Measurements from ENCODE around the gene STX1A.
A peak's percentile ranks its signal among the peaks of the same experiment; 100 is the strongest.
"Not testable (repeated sequence)": the region's sequence is repeated elsewhere in the genome, so short reads cannot be mapped to it uniquely, and the experiment has no call there.

The STX1A gene

GRCh38 chr7:73734619-73735527 lies 15.4 kb upstream of the STX1A start:
- DNase-seq: peak; percentile 93 to 94

DNA sequence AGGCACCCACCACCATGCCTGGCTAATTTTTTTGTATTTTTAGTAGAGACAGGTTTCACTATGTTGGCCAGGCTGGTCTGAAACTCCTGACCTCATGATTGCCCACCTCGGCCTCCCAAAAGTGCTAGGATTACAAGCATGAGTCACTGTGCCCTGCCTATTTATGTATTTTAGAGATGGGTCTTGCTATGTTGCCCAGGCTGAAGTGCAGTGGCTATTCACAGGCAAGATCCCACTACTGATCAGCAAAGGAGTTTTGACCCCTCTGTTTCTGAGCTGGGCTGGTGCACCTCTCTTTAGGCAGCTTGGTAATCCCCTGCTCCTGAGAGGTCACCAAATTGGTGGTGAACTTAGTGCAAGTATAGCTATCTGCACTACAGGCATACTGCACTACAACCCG lies 12.9 kb upstream of the STX1A start:
- no peak for DNase-seq

- DNase-seq: no peak
Measured at GRCh38 chr7:73730485-73730884, 11.0 kb upstream of the STX1A start.

- no peak for DNase-seq
Measured at GRCh38 chr7:73728551-73728950, 9.1 kb upstream of the STX1A start.

DNA sequence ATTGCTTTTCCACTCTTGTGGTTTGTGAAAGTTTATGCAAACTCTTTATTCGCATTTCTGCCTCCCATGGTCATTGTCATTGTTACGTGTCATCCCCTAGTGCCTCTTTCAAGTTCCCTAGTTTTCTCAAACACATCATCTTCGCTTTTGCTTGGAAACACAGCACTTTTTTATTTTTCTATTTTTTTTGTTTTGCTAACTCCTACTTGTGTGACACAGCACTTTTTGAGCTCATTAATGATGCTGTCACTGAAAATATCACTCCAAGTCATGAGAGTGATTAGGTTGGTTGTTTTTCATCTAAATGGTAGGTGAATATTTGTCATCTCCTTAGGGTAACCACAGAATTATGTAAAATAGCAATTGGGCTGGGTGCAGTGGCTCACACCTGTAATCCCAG lies 8.5 kb upstream of the STX1A start:
- no peak for DNase-seq

DNA sequence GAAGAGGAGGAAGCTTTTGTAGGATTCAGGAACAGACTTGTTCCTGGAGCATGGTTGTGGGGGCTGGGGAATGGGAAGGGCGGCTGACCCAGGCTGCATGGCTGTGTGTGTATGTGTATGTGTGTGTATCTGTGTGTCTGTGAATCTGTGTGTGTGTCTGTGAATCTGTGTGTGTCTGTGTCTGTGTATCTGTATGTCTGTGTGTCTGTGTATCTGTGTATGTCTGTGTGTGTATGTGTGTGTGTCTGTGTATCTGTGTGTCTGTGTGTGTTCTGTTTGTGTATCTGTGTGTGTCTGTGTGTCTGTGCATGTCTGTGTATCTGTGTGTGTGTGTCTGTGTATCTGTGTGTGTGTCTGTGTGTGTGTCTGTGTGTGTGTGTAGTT lies 6.6 kb upstream of the STX1A start:
- DNase-seq: no peak

GRCh38 chr7:73723813-73724212 lies 4.3 kb upstream of the STX1A start:
- no peak for DNase-seq

DNA sequence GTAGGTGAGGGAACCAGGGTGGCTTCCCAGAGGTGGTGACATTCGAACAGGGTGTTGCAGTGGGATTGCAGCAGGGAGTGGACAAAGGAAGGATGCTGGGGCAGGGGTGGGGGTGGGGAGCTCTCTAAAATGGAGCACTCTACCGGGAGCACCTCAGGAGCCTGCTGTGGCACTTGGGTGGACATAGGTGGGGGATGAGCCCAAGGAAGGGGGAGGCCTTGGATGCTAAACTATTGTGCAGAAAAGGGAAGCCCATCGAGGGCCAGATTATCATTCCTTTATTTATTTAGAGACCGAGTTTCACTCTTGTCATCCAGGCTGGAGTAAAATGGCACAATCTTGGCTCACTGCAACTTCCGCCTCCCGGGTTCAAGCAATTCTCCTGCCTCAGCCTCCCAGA lies 3.3 kb upstream of the STX1A start:
- no peak for DNase-seq

GRCh38 chr7:73722182-73722581 lies 2.7 kb upstream of the STX1A start:
- not testable (repeated sequence) for DNase-seq

DNA sequence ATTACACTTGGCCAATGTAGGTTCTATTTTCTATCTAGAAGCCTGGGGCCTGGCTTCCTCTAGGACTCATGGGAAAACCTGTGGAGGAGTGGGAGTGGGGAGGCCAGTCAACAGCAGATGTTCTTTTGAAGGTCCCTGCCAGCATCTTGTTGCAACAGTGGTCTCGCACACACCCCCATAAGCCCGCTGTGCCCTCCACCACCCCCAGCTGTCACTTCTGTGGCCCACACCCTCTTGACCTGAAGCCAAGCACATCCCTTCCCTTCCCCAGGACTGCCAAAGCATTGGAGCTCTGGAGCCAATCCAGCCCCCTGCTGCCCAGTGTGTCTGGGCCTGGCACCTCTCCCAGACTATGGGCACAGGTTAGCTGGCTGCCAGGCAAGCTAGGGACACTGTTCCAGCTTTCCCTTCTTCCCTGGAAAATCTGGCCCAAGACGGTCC lies 1.9 kb upstream of the STX1A start:
- no peak for DNase-seq

DNA sequence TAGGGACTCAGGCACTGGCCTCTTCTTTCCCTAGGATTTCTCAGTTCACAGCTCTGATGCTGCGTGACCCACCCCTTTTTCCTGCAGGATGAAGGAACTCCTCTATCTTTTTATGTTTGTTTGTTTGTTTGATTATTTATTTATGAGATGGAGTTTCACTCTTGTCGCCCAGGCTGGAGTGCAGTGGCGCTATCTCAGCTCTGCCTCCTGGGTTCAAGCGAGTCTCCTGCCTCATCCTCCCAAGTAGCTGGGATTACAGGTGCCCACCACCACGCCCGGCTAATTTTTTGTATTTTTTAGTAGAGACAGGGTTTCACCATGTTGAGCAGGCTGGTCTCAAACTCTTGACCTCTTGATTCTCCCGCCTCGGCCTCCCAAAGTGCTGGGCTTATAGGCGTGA lies 974 bp upstream of the STX1A start:
- not testable (repeated sequence) for DNase-seq

DNA sequence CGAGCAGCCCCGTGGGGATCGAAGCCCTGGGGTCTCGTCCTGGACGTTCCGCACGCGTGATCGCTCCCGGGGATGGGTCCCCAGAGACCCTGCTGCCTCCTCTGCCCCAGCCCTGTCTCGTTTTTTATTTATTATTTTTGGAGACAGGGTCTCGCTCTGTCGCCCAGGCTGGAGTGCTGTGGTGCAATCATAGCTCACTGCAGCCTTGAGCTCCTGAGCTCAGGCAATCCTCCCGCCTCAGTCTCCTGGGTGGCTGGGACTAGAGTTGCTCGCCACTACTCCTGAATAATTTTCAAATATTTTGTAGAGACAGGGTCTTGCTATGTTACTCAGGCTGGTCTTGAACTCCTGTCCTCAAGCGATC lies 319 bp upstream of the STX1A start:
- no peak for DNase-seq

DNA sequence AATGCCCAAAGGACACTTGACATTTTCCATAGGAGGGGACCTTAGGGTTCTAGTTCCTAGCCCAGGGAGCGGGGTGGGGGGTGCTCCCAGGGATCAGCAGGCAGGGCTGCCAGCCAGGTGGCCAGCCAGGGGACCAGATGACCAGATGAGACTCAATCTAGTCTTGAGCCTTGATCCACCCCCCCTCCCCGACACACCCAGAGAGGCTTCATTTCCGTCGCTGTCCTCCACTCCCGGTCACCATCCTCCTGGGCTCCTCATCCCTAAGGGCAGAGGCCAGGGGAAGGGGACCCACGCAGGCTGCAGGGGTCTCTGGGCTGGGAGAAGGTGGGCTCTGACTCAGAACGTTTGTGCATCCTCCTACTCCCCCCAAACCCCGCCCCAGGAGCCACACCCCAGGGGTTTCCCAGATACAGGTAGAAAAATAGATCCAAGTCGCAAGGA lies 1.0 kb downstream of the STX1A start:
- no peak for DNase-seq

DNA sequence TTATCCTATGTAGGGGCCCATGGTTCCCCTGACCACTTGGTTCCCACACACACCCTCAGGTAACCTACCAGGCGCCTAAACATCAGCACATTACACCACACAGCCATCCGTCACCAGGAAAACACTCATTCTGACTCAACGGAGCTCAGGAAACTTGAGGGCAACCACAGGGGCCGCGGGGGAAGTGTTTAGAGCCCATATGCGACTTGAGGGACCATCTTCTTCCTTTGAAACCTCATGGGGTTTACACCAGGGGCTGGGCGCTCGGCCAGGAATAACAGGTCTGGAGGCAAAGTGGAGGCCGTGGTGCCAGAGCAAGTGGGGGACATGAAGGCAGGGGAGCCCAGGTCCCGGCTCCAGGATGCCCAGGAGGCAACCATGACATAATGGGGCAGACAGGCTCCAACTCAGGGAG lies 1.5 kb downstream of the STX1A start:
- no peak for DNase-seq

DNA sequence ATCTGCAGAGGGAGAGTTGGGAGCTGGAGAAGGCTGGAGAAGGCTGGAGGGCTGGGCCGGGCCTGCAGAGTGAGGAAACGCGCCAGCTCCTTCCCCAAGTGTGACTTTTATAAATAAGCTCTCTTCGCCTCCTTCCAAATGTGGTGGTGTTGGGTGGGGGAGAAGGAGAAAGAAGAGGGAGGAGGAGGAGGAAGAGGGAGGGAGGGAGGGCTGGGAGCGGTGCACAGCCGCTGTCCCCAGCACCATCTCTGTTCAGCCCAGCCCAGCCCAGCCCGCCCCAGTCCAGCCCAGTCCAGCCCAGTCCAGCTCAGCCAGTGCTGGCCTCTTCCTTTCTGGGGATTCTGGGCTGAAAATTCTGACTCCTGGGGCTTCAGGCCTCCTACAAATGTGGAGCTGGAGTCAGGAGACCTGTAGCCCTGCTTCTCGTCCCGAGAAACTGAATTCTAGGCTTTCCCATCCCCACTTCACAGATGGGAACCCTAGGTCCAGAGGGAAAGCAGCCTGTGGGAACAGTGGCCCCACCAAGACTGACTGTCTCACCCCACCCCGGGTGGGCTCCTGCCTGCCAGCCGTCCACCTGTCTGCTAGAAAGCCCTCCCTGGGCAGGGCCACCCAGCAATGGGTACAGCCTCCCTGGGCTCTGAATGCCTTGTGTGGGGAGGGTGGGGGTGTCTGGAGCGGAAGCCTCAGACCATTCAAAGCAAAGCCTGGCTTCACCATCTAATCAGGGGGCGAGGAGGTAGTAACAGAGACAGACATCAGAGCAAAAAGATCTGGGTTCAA lies 2.3 kb downstream of the STX1A start:
- no peak for DNase-seq

- no peak for DNase-seq
Measured at GRCh38 chr7:73716318-73716890, 3.1 kb downstream of the STX1A start.

- DNase-seq: peak; percentile 32 to 66
Measured at GRCh38 chr7:73715648-73716317, 3.7 kb downstream of the STX1A start.

GRCh38 chr7:73713319-73713718 lies 6.2 kb downstream of the STX1A start:
- DNase-seq: not testable (repeated sequence)

- no peak for DNase-seq
Measured at GRCh38 chr7:73712773-73713172, 6.7 kb downstream of the STX1A start.

- DNase-seq: no peak
Measured at GRCh38 chr7:73708961-73709549, 10.4 kb downstream of the STX1A start.

DNA sequence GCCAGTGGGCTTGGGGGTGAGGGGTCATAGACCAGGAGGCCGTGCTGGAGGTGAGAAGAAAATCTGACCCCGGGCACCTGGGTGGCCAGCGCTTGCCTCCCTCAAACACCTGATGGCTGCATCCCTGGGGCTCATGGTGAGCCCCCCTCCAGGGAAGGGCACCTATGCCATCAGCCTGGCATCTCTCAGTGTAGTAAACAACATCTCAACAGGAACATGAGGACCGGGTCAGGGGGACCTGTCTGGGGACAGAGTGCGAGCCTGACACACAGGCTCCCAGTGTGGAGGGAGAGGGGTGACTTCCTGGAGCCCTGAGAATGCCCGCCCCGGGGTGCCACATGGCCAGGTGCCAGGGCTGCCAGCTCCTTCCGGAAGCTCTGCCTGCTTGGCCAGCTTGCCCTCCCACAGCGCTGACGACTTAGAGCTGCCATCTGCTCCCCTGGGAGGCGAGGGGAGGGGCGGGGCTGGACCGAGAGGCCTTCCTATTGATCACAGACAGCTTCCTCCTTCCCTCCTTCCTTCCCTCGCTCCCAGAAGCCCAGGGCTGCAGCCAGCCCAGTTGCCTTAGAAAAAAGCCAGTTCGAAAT lies 12.3 kb downstream of the STX1A start:
- peak in 1 of 2 experiments; percentile 23 for DNase-seq

All from NCI-H187 (cell line).